Measurements from ENCODE around the gene HLA-DOB. TPM values are rescaled to one million over a fixed set of nuclear protein-coding genes. Genes with fewer than 3 reads are reported as not detected.

Gene HLA-DOB
- total and polyA plus RNA-seq, 10 donors = 30.7 to 179 (median 48.2) TPM

GRCh38 chr6:32853541-32854375 lies 37.0 kb upstream of the HLA-DOB start, which contains the start of the genes PSMB9 and TAP1:
Gene PSMB9, plus strand, starts transcription at chr6:32854192. Its CDS starts 38 bp downstream, at chr6:32854230.
Gene TAP1, minus strand, starts transcription at chr6:32853704. Its CDS starts 68 bp downstream, at chr6:32853636.
- Histone ChIP-seq H3K36me3 (peaks cover 0 to 69% (median 54%) of the 10 kb centered on the region in 6 donors), H3K4me1 (peaks cover 59 to 85% (median 78%) of the 10 kb centered on the region in 6 donors)

GRCh38 chr6:32852844-32853540 lies 36.2 kb upstream of the HLA-DOB start:
- Histone ChIP-seq H3K27me3 (replicated peaks in 1 of 7) (no peaks in the 10 kb centered on the region), H3K27ac (peak overlapping the region; percentile 94 to 100 (median 99)), H3K9me3 (no peaks in the 10 kb centered on the region), H3K36me3 (peaks cover 0 to 69% (median 54%) of the 10 kb centered on the region in 6 donors), H3K4me1 (peaks cover 59 to 85% (median 78%) of the 10 kb centered on the region in 6 donors), H3K4me3 (peak overlapping the region; percentile 68 to 99 (median 96))
- WGBS, 5 donors = 0 to 1% (median 0%) methylated on average over 11 to 41 of the region's 41 CpGs
- DNase-seq = peak; percentile 93
- intact Hi-C loops (cut with DNase I; ENCODE audit: low total_unique reads) = no loop called here
- no peak for TF ChIP-seq CTCF (IDR thresholded peaks at IDR 0.05 in 8 of 11, conservative IDR thresholded peaks at IDR 0.05 in 3 of 11)
- TF ChIP-seq POLR2A (IDR thresholded peaks at IDR 0.05) = no peak
- TF ChIP-seq POLR2AphosphoS5 (IDR thresholded peaks at IDR 0.05) = no peak

More at GRCh38 chr6:32853541-32854375, 37.0 kb upstream of the HLA-DOB start, which contains the start of the genes PSMB9 and TAP1:
- H3K27me3 ChIP-seq (replicated peaks in 1 of 7) = no peaks in the 10 kb centered on the region
- peak within 1 kb of the TSS; percentile 94 to 100 (median 99) for H3K27ac ChIP-seq
- TF ChIP-seq CTCF (IDR thresholded peaks at IDR 0.05 in 8 of 11, conservative IDR thresholded peaks at IDR 0.05 in 3 of 11) (peak; percentile 86 to 97 (median 95)), POLR2A (IDR thresholded peaks at IDR 0.05) (peak; percentile 84 to 95 (median 90)), POLR2AphosphoS5 (IDR thresholded peaks at IDR 0.05) (peak; percentile 92 to 95 (median 94))
- DNase-seq = peak; percentile 99
- intact Hi-C loops (cut with DNase I; ENCODE audit: low total_unique reads) = no loop called here
- H3K9me3 ChIP-seq = no peaks in the 10 kb centered on the region
- peak within 1 kb of the TSS; percentile 68 to 99 (median 96) for H3K4me3 ChIP-seq
- WGBS, 5 donors = 0% methylated on average over 39 to 68 of the region's 68 CpGs

GRCh38 chr6:32852018-32852843 lies 35.4 kb upstream of the HLA-DOB start:
- Histone ChIP-seq H3K36me3 (peaks cover 0 to 69% (median 54%) of the 10 kb centered on the region in 6 donors), H3K27me3 (replicated peaks in 1 of 7) (no peaks in the 10 kb centered on the region), H3K4me3 (peak overlapping the region; percentile 68 to 99 (median 96)), H3K9me3 (no peaks in the 10 kb centered on the region), H3K27ac (peak overlapping the region; percentile 94 to 100 (median 99)), H3K4me1 (peaks cover 64 to 85% (median 78%) of the 10 kb centered on the region in 6 donors)
- peak; percentile 89 for DNase-seq
- TF ChIP-seq POLR2AphosphoS5 (IDR thresholded peaks at IDR 0.05) = no peak
- no peak for TF ChIP-seq POLR2A (IDR thresholded peaks at IDR 0.05)
- no peak for TF ChIP-seq CTCF (IDR thresholded peaks at IDR 0.05 in 8 of 11, conservative IDR thresholded peaks at IDR 0.05 in 3 of 11)
- WGBS, 5 donors = 29 to 42% (median 33%) methylated on average over 23 of the region's 23 CpGs
- intact Hi-C loops (cut with DNase I; ENCODE audit: low total_unique reads) = no loop called here

Data from spleen (tissue), 11 donors.